GM19238 (cell line): ENCODE measurements around the gene MAFB.

Experiments
- DNase-seq: peaks from one replicate; pipeline ENCODE4 v3.0.0; 2011; ENCODE audit warnings: low spot score; ENCODE audit not compliant: insufficient read length

Gene MAFB

DNA sequence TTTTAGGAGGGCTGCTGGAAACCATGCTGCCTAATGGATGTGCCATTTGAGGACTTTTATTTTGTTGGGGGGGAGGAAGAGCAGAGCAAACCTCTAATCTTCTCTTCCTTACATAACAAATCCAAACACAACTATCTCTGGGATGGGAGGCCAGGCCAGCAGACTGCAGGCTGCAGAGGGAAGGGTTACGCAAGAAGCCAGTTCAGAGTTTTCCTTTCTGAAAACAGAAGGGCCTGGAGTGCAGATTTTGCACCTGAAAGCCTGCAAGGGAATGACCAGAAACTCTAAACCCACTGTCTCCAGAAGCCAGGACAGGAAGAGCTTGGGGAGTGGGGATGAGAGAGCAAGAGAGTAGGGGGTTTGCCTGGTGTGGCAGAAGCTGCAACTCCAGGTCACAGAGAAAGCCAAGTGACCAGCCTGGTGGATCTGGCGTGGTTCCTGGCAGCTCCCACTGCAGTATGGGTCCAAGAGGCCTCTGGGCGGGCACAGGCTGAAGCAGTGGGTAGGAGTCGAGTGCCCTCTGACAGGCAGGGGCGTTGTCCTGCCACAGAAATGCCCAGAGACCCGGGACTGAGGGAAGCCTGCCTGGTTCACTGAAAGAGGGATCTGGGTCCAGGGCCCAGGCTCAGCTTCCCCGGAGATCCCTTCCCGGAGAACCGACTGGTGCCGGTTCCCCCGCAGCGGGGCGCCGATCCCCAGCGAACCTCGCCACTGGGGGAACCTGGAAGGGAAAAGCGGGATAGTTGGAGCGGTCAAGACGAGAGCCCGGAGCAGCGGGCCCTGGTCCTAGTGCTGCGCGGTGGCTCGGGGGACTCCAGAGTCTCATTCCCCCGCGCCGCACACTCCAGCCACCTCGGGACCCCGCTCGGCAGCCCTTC lies 6.7 kb downstream of the MAFB start:
- DNase-seq, result no peak

DNA sequence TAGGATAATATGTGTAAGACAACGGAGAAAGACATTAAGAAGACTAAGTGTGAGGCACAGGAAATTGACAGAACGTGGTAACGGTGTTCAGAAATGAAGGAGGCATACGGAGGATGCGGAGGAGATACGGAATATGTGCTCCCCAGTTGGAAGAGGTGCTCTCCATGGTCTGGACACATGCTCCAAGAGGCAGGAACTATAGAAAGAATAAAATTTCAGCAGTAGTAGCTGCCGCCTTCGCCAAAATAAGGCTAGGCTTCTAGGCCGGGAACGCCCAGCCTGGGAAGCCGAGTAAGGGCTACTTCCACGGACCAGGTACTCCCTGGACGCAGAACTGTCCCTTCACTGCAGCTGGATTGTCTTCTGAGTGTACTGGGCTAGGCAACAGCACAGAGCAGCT lies 7.4 kb downstream of the MAFB start:
- no peak for DNase-seq

DNA sequence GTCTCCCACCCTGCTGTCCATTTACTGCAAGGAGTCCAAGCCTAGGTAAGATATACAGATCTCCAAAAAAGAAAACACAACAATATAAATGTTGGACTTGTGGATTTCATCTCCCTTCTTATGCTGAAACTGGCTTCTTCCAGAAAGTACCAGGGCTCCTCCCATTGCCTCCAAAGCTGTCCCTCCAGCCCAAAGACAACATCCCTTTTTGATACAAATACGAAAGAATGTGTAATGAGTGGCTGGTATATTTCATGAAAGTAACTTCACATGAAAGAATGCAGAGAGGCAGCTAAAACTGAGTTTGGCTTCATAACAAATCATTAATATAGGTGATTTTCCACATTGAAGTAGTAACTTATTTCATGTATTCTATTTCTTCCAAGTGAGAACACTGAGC lies 7.9 kb downstream of the MAFB start:
- DNase-seq, result no peak

DNA sequence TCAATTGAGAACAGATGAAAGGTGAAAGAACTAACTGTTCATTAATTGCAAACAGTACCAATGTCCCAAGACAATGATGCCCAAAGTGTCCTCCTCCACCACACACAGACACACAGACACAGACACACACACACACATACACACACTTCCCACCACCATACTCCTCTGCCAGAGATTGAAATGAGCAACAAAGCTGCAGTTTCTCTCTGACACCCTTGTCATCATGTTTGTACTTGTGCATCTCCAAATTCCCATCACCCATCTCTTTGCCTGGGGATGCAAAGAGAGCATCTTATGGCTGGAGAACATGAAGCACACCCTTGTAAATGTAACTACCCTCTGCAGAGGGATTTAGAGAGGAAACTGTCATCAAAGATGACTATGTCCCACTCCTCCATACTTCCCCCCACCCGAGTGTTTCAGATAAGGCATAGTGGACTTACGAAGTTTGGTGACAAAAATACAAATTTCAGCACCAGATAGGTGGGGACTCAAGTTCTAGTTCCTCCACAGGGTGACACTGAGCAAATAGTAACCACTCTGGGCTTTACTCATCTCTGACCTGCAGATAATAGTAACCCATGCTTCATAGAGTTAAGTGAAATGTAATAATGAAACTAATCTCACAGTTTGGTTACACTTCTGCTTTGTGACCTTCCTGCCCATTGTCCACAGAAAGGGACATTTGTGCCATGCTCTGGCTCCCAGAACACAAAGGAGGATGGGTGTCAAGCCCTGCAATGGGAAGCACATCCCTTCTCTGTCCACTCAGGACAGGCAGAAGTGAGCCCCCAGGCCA lies 8.7 kb downstream of the MAFB start:
- no peak for DNase-seq

DNA sequence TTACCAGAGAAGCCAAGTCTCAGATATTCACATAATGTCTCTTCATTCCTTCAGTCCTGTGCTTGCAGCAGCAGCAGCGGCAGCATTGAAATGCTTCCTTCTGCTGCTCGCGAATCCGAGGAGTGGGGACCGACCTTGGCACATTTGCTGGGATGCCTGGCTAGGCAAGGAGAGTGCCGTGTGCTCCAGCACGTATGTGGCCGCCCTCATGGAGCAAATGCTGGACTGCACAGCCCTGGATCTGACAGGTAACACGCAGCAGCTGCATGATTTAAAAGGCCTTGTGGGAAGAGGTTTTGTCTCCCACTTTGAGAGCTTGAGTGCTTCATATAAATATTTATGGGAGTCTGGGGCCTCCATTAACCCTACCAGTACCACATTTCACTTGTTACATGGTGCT lies 9.9 kb downstream of the MAFB start:
- DNase-seq, result no peak

DNA sequence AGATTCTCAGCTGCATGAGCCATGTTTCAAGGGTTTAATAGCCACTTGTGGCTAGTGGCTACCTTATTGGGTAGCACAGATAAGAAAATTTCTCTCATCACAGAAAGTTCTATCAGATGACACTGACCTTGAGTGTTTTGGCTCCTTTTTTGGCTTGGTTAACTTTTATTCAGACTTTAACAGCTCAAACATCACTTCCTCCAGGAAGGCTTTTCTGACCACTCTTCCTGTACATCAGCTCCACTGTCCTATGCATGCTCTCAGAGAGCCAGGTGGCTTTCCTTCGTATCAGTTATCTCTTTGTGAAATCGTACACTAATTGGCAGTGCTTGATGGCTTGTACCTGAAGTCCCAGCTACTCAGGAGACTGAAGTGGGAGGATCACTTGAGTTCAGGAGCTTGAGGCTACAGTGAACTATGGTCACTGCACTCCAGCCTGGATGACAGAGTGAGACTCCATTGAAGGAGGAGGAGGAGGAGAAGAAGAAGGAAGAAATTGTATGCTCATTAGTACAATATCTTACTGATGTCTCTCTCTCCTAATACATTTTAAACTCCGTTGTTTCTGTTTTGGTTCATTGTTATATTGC lies 10.7 kb downstream of the MAFB start:
- no peak for DNase-seq

DNA sequence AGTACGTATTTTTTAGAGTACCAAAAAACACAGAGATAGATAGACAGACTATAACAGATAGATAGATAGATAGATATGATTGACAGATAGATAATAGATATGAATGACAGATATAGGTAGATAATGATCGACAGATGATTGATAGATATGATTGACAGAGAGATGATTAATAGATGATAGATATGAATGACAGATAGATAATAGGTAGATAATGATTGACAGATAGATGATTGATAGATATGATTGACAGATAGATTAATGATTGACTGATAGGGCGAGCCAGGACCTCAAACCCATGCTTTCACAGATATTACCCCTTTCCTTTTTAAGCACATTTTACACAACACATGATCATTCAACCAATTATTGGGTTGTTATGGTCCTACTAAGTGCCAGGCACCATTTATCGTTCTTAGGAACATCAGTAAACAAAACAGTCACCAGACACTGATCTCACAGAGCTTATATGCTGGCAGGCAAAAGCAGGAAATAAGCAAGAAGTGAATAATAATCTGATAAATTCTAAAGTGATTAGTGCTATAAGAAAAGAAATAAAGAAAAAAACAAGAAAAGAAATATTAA lies 11.6 kb downstream of the MAFB start:
- no peak for DNase-seq

DNA sequence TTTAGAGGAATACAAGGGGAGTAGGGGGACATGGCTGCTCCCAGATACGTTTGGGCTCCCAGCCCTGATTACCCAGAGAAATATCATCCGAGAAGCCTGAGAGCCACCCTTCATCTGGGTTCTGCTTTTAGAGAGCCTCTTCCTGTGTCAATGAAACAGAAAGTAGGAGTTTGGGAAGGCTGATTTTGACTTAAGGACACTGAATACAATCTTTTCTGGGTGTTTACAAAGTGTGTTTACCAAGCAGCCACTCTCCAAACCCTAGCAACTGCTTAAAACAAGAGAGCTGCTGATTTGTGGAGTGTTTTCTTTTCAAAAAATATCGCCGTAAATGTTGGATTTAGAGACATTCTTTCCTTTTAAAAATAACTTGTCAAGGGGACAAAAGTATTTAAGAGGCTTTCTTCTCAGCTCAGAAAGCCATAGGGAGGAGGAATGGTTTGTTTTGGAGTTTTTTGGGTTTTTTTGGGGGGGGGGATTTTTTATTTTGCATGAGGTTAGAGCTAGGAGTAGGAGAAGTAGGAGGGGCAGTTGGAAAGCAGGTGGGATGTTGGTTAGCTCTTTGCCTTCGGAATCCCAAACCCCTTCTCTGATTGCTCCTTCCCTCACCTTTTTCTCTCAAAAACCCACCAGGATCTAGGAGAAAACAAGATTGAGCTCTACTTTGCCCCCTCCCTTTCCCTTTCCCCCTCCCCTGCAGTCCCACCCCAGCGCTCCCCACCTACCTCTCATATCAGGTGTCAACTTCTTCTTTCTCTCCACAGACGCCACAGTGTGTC lies 12.4 kb downstream of the MAFB start:
- no peak for DNase-seq

DNA sequence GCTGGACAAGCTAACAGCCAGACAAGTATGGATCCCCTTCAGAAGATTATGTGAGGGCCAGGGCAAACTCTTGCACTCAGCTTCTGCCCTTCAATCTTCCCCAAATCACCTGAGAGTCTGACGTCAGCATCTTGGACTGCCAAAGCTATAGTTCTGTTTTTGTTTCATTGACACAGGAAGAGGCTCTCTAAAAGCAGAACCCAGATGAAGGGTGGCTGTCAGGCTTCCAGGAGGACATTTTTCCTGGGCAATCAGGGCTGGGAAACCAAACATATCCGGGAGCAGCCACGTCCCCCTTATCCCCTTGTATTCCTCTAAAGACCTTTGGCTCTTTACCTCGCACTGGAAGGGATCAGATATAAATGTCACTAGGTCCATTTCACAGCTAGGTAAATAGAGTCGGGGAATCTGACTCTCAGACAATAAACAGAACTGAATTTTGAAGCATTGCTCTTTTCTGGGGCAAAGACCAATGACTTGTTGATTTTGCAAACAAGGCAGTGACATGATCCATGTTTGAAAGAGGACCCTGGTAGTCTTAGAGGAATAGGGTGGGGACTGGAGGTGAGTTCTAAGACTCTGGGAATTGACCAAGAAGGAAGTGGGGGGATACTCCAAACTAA lies 13.3 kb downstream of the MAFB start:
- no peak for DNase-seq

DNA sequence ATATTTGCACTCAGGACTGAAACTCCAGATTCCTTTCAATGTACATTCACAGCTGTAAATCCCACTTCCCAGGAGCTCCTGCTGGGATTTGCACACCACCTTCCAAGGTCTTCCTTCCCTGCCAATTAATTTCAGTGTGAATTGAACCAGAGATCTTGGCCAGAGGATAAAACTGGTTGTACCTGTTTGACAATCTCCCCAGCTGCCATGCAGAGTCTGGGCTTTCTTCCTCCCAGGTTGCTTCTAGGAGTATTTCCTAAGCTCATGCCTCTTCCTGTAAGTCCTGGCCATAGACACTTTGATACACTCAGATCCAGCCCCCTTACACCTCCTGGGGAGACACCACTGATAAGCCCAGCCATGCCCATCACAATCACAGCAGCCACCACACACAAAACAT lies 15.6 kb downstream of the MAFB start:
- DNase-seq, result no peak

DNA sequence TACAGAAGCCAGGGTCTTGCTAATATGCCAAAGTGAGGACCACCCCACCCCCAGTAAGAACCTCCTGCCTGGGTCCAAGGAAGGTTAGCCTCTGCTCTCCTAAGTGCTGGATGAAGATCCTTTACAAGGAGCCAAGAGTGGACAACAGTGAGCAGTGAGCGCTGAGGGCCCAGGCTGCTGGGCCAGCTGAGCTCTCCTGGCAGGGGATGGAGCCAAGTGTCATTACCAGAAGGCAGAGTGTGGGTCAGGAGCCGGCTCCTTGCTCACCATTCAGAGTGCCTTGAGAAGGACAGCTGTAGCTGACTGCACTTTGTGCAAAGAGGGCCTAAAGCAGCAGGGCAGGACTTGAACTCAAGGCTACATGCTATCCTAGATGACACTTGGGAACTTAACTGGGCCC lies 16.9 kb downstream of the MAFB start:
- no peak for DNase-seq

DNA sequence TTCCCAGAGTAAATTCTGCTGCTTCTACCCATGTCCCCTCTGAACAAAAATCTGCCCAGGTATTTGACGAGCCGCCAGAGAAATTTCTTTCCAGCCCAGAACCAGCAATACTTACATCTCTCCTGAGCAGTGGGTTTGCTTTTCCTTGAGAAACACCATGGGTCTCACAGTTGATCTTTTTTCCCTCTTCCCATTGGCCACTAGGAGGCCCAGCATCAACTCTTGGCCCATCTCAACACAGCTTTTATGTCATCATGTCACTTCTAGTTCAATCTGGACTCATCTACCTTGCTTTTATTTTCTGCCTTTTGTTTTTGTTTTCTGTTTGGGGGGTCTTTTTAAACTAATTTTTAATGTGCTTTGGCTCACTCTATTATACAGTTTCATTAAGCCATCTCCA lies 18.8 kb downstream of the MAFB start:
- no peak for DNase-seq

DNA sequence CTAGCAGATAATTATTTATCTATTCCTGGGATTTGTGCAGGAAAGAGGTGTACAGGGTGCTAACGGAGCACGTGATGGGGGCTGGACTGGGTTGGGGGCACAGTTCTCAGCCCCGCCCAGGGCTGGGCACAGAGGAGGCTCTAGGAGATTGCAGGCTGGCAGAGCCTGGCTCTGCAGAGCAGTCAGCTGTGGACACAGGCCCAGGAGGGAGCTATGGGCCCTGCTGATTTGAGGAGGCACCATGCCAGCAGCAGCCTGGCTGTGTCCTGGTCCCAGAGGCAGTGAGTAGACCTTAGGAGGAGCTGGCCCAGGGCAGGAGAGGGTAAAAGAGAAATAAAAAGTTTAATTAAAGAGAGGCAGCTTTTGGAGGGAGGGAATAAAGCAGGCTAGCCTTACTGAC lies 19.3 kb downstream of the MAFB start:
- no peak for DNase-seq

DNA sequence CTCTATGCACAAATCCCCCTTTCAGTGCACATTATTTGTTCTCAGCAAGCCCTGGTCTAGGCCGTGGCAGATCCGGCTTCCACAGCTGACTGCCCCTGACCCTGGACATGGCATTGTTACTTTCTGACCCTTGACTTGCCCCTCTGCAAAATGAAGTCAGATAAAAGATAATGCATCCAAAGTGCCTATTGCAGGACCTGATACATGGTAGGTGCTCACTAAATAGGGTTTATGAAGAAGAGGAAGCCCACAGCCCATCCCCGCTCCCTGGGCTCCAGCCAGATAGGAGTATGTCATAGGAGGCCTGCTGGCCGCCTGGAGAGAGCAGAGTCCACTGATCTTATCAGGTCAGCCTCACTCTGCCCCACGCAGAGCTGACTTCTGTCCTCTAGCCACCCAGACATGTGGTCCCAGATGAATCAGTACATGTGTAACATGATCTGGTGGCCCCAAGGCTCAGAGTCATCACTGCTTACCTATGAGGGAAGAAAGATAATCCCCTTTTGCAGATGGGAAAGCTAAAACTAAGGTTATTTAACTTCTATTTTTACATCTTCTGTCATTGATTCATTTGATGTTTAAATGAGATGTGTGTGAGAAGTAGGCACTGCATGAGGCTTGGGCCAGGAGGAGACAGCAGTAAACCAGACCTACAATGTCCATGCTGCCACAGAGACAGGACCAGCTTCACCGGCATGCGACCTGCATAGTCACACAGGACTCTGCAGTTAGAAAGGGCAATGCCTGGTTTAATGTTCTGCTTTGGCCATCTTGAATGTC lies 20.4 kb downstream of the MAFB start:
- no peak for DNase-seq

DNA sequence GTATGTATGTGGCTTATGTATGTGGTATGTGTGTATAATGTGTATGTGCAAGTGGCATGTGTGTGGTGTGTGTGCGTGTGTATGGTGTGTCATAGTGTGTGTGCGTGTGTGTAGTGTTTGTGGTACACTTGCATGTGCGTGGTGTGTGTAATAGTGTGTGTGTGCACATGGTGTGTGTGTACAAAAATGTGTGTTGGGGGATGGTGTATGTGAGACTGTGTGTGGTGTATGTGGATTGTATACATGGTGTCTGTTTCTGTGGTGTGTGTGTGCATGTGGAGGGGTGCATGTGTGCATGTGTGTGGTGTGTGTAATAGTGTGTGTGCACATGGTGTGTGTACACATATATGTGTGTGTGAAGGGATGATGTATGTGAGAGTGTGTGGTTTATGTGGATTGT lies 21.5 kb downstream of the MAFB start:
- DNase-seq, result no peak

DNA sequence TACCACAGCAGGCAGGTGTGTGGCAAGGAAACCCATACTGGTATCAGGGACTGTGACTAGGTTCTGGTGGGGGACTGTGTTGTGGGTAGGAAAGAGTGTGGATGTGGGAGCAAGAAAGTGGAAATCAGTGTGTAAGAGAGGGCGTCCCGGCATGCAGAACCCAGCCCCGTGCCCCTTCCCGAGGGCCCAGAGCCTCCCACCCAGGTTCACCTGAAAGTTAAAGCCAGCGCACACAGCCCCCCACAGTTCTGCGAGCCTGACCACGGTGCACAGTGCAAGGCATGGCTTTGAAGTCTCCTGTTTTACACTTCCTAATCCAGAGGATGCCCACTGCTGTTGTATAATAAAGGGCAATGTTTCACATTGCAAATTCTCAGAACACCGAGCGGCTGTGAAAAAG lies 22.7 kb downstream of the MAFB start:
- no peak for DNase-seq

DNA sequence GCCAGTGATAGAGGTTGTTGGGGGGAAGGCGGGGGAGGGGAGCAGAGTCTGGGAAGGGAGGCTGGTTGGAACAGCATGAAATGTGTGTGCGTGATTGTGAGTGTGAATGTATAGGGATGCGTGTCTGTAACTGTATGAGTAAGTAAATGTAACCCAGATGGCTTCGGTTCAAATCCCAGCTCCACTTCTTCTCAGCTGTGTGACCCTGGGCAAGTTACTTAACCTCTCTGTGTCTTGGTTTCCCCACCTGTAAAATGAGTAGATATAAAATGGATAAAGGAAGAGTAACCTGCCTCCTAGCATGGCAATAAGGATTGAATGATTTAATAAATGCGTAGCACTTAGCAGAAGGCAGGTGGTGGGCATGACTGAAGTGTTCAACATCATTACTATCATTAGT lies 24.1 kb downstream of the MAFB start:
- no peak for DNase-seq

DNA sequence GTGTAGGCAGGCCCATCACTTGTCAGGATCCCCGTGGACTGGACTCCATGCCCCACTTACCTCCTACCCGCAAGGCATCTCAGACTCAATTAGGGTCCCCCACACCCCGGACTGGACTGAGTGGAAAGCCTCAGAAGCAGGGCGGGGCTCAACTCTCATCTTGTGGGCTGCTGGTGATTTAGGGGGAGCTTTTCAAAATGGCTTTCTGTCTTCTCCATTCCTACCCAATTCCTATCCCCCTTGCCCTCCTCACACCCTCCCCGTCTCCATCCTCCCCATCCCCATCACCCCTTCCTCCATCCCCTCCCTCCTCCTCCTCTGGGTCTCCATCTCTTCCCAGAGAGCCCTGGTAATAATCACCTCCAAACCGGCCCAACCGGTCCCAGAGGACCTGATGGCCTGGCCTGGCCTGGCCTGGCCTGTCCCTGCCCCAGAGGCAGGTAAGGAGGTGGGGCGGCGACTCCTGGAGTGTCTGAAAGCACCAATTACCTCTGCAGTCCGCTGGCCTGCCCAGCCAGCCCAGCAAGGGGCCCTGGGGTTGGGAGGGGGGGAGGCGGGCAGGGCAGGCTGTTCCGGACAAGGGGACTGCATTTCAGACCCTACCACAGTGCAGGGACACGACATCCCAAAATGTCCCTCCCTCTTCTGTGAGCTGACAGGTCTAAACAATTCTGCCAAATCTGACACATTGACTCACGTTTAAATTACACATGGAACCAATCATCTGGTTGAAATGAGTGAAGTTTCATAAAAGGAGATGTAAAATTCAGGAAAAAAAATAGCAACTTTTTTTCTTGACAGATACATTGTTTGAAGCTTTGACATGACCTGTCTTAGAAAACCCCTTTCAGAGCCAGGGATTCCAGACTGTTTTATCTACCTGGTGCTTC lies 24.8 kb downstream of the MAFB start:
- DNase-seq, result no peak

DNA sequence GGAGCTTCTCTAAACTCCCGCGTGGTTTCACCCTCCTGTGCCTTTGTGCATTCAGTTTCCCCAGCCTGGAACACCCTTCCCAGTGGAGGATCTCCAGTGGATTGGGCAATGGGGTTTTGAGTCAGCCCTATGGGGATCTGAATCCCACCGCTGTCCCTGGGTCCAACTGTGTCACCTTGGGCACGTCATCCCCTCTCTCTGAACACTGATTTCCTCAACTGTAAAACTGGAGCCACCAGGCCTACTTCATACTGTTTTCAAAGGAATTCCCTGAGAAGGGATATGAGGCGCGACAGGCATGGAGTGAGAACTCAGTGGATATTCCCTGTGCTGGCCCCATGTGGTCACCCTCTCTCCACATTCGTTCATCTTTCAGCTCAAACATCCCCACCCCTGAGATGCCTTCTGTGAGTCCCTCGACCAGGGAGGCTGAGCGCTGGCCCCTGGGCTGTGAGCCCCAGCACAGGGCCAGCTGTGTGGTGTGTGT lies 25.7 kb downstream of the MAFB start:
- no peak for DNase-seq
